HepG2 (cell line): ENCODE results near the gene SPOP. TPM values are rescaled to one million over a fixed set of nuclear protein-coding genes. Genes with fewer than 3 reads are reported as not detected.

ENCODE experiments used
- ARHGAP35 ChIP-seq: sonication (generic); formaldehyde crosslinking; IDR thresholded peaks from 2 replicates; pipeline ENCODE4 v1.9.0; 2022; ENCODE audit warnings: mild to moderate bottlenecking, inconsistent platforms, moderate library complexity, missing genetic modification reagents, borderline replicate concordance
- ARID2 ChIP-seq: sonication (generic); formaldehyde crosslinking; IDR thresholded peaks from 2 replicates; pipeline ENCODE4 v1.8.1; 2022; ENCODE audit warnings: mild to moderate bottlenecking, missing genetic modification reagents, borderline replicate concordance
- KDM1A ChIP-seq: IDR thresholded peaks from 2 replicates; pipeline ENCODE4 v1.6.1; 2016; ENCODE audit warnings: missing compliant biosample characterization
- MIER3 ChIP-seq: IDR thresholded peaks from 2 replicates; pipeline ENCODE4 v1.6.1; 2016; ENCODE audit warnings: missing compliant biosample characterization, borderline replicate concordance
- MXI1 ChIP-seq: IDR thresholded peaks from 3 replicates; pipeline ENCODE4 v1.6.1; 2012; ENCODE audit warnings: low read depth, low read length, inconsistent platforms, borderline replicate concordance
- SMARCC2 ChIP-seq: fragments of 450-650 bp; IDR thresholded peaks from 2 replicates; pipeline ENCODE4 v1.6.1; 2017; ENCODE audit warnings: antibody characterized with exemption, mild to moderate bottlenecking
- THAP11 ChIP-seq: IDR thresholded peaks from 2 replicates; pipeline ENCODE4 v1.6.1; 2016; ENCODE audit warnings: missing biosample characterization, missing genetic modification reagents
- ZBTB20 ChIP-seq: sonication (generic); formaldehyde crosslinking; IDR thresholded peaks from 2 replicates; pipeline ENCODE4 v1.8.1; 2023; ENCODE audit warnings: missing genetic modification reagents, low read depth, mild to moderate bottlenecking, borderline replicate concordance
- ZBTB8A ChIP-seq: sonication (generic); formaldehyde crosslinking; IDR thresholded peaks from 2 replicates; pipeline ENCODE4 v1.4.0; 2020; ENCODE audit warnings: mild to moderate bottlenecking, low read depth, missing genetic modification reagents, borderline replicate concordance
- ZNF230 ChIP-seq: sonication (generic); formaldehyde crosslinking; IDR thresholded peaks from 2 replicates; pipeline ENCODE4 v1.4.0; 2020; ENCODE audit warnings: mild to moderate bottlenecking, missing genetic modification reagents
- ZNF292 ChIP-seq: sonication (generic); formaldehyde crosslinking; IDR thresholded peaks from 2 replicates; pipeline ENCODE4 v1.8.1; 2022; ENCODE audit warnings: mild to moderate bottlenecking, low read depth, missing genetic modification reagents, borderline replicate concordance
- ZNF441 ChIP-seq: sonication (generic); formaldehyde crosslinking; IDR thresholded peaks from 2 replicates; pipeline ENCODE4 v1.7.0; 2021; ENCODE audit warnings: missing genetic modification reagents, borderline replicate concordance
- ZNF776 ChIP-seq: sonication (generic); formaldehyde crosslinking; IDR thresholded peaks from 2 replicates; pipeline ENCODE4 v1.4.0; 2020; ENCODE audit warnings: mild to moderate bottlenecking, missing genetic modification reagents
- polyA plus RNA-seq, 8 experiments: library from polyadenylated mRNA; depleted of rRNA in 3 of 8; stranded (reverse) in 7 of 8; unstranded in 1 of 8; fragments of >200 nt; fragmentation: Illumina TruSeq in 4 of 8; extraction: Trizol in 4 of 8; gene quantifications; 2 replicates each; pipeline versions ENCODE4 v1.2.1 to v1.2.3, GENCODE V29; 2011 to 2016; ENCODE audit warnings: low read depth in 4 of 8, missing spikeins in 1 of 8, mixed read lengths in 1 of 8; ENCODE audit not compliant: insufficient read depth in 1 of 8
- total RNA-seq, 5 experiments: library from RNA; depleted of rRNA; stranded (reverse); fragments of >200 nt; fragmentation: Illumina TruSeq; extraction: Trizol; gene quantifications; 2 replicates each; pipeline ENCODE4 v1.2.3, GENCODE V29; 2016; ENCODE audit warnings: low read depth in 1 of 5
- TF ChIP-seq, protein P1 (sequence below): sonication (generic); formaldehyde crosslinking; IDR thresholded peaks from 2 replicates; pipeline ENCODE4 v1.8.0; 2022; ENCODE audit warnings: missing genetic modification reagents, mild to moderate bottlenecking, inconsistent platforms, borderline replicate concordance

The SPOP gene
- total and polyA plus RNA-seq, 2 of the 13 experiments (the other 11 are each of a cell fraction or from before 2014, with no cell fraction given), result 52.8 to 60.8 TPM

- TF ChIP-seq, protein P1, sequence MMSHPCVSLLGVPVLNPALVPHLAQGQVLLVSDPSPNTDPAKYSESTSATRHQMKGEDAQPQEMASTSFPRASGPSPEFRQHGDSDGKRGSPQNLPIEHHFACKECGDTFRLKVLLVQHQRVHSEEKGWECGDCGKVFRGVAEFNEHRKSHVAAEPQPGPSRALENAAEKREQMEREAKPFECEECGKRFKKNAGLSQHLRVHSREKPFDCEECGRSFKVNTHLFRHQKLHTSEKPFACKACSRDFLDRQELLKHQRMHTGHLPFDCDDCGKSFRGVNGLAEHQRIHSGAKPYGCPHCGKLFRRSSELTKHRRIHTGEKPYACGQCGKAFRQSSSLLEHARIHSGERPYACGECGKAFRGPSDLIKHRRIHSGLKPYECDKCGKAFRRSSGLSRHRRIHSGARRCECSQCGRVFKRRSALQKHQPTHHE (CRISPR knock-in tag), result no peak
- TF ChIP-seq ZNF292 (CRISPR knock-in tag) (0 out of 2 replicates have a peak, but pooled peaks have one; percentile 51), THAP11 (peak; percentile 32; the same call in 1 of the 2 replicates), ZBTB8A (CRISPR knock-in tag) (no peak), ARID2 (no peak), ZNF441 (CRISPR knock-in tag) (peak; percentile 28; the same call in 1 of the 2 replicates), MXI1 (no peak), MIER3 (CRISPR knock-in tag) (no peak), ZNF776 (CRISPR knock-in tag) (0 out of 2 replicates have a peak, but pooled peaks have one; percentile 29), SMARCC2 (no peak), ZNF230 (CRISPR knock-in tag) (no peak), KDM1A (CRISPR knock-in tag) (peak; percentile 29; the same call in 1 of the 2 replicates), ZBTB20 (CRISPR knock-in tag) (no peak), ARHGAP35 (CRISPR knock-in tag) (0 out of 2 replicates have a peak, but pooled peaks have one; percentile 43)
- TF ChIP-seq, all 625 proteins: peak for 34
Measured at GRCh38 chr17:49574945-49575678, 102.8 kb downstream of the SPOP start (continued).
